GM12878 (cell line): ENCODE data around the gene WWC2. TPM values are rescaled to one million over a fixed set of nuclear protein-coding genes. Genes with fewer than 3 reads are reported as not detected.

Experiments used
- ATAC-seq: fragments of 200-7000 bp; cut with Tn5 transposase; 3 replicates; pipeline ENCODE4 v1.9.1; 2020; ENCODE audit warnings: mild to moderate bottlenecking, moderate library complexity
- BruUV-seq: library from RNA; stranded (reverse); fragments of 400-500 nt; replicated peaks from 2 replicates; lab custom pipeline; 2021; lab: Mats Ljungman, UMichigan
- CTCF ChIA-PET: fragments of 300-600 bp; sonication (Branson Sonifier 250); formaldehyde crosslinking; extraction: SDS; loops from one replicate; lab custom pipeline; 2021; ENCODE audit warnings: inconsistent platforms; lab: Yijun Ruan, JAX
- POLR2A ChIA-PET: fragments of 350-600 bp; formaldehyde crosslinking; extraction: SDS; loops from one replicate; lab custom pipeline; 2021; ENCODE audit warnings: inconsistent platforms; lab: Charles Lee
- RAD21 ChIA-PET: fragments of 300-600 bp; sonication (Branson Sonifier 250); formaldehyde crosslinking; loops from one replicate; lab custom pipeline; 2023; ENCODE audit warnings: antibody characterized with exemption; ENCODE audit not compliant: unreplicated experiment; lab: Charles Lee
- SMC1A ChIA-PET: fragments of 300-600 bp; sonication (Branson Sonifier 250); formaldehyde crosslinking; loops from one replicate; lab custom pipeline; 2023; ENCODE audit not compliant: unreplicated experiment, uncharacterized antibody; lab: Charles Lee
- DNase-seq: peaks from one replicate; pipeline ENCODE4 v3.0.0-alpha.2; 2011; ENCODE audit warnings: low read depth, low spot score
- FAIRE-seq: peaks from 3 replicates; lab custom pipeline; 2011; peaks lifted over from hg19 to GRCh38; lab: Jason Lieb, UNC
- H2AFZ ChIP-seq: 2 replicates; pipeline ENCODE4 v1.6.0; 2011; ENCODE audit warnings: low read depth, low read length, control low read depth; ENCODE audit not compliant: control insufficient read depth
- H3K27ac ChIP-seq: 2 replicates; pipeline ENCODE4 v1.5.1; 2011; ENCODE audit warnings: control low read depth; ENCODE audit not compliant: control insufficient read depth, insufficient read depth
- H3K27me3 ChIP-seq, 2 experiments: replicated peaks in 1 of 2; 2 replicates each; pipeline versions ENCODE4 v1.6.0 to v1.6.1; 2011; ENCODE audit warnings: low read length in 1 of 2; ENCODE audit not compliant: control insufficient read depth in 2 of 2, insufficient read depth in 2 of 2
- H3K36me3 ChIP-seq, 2 experiments: 2 replicates each; pipeline ENCODE4 v1.5.1; 2011; ENCODE audit warnings: low read length in 1 of 2; ENCODE audit not compliant: control insufficient read depth in 2 of 2, insufficient read depth in 2 of 2
- H3K4me1 ChIP-seq: 2 replicates; pipeline ENCODE4 v1.6.1; 2011; ENCODE audit warnings: mild to moderate bottlenecking, low read length, moderate library complexity, mixed read lengths; ENCODE audit not compliant: control insufficient read depth, insufficient read depth
- H3K4me2 ChIP-seq: 2 replicates; pipeline ENCODE4 v1.6.0; 2011; ENCODE audit warnings: control low read depth; ENCODE audit not compliant: control insufficient read depth, insufficient read depth
- H3K4me3 ChIP-seq: fragments of 200-600 bp; sonication (generic); 2 replicates; pipeline ENCODE4 v1.5.1; 2016
- H3K79me2 ChIP-seq: 2 replicates; pipeline ENCODE4 v1.6.0; 2011; ENCODE audit warnings: low read length; ENCODE audit not compliant: control insufficient read depth, insufficient read depth
- H3K9ac ChIP-seq: 2 replicates; pipeline ENCODE4 v1.8.0; 2011; ENCODE audit warnings: low read length, control low read depth, mixed read lengths; ENCODE audit not compliant: control insufficient read depth, insufficient read depth
- H3K9me3 ChIP-seq: replicated peaks from 3 replicates; pipeline ENCODE4 v1.5.1; 2011; ENCODE audit warnings: mild to moderate bottlenecking, low read length; ENCODE audit not compliant: control insufficient read depth, insufficient read depth
- H4K20me1 ChIP-seq: 2 replicates; pipeline ENCODE4 v1.6.0; 2011; ENCODE audit not compliant: control insufficient read depth, insufficient read depth
- IRF4 ChIP-seq: IDR thresholded peaks from 2 replicates; pipeline ENCODE4 v1.6.1; 2011; ENCODE audit warnings: low read depth, low read length
- NFYB ChIP-seq: IDR thresholded peaks from 2 replicates; pipeline ENCODE4 v1.6.1; 2011; ENCODE audit warnings: low read depth, mild to moderate bottlenecking, low read length, improper control_type of control experiment, moderate library complexity; ENCODE audit not compliant: insufficient read depth
- POLR2AphosphoS5 ChIP-seq: IDR thresholded peaks from 2 replicates; pipeline ENCODE4 v1.6.1; 2011; ENCODE audit warnings: mild to moderate bottlenecking, low read length, inconsistent platforms
- RFX5 ChIP-seq: IDR thresholded peaks from 2 replicates; pipeline ENCODE4 v1.6.1; 2011; ENCODE audit warnings: low read depth, low read length, improper control_type of control experiment
- in situ Hi-C: fragments of 300-500 bp; cut with MboI; formaldehyde crosslinking; loops from 9 replicates; pipeline ENCODE4 v1.14.3; 2018; ENCODE audit warnings: mixed read lengths
- intact Hi-C: fragments of 100-400 bp; cut with micrococcal nuclease; formaldehyde crosslinking; loops from one replicate; pipeline ENCODE4 v1.14.2; 2022; ENCODE audit not compliant: unreplicated experiment
- polyA plus RNA-seq, 11 experiments: library from polyadenylated mRNA; depleted of rRNA in 4 of 11; unstranded in 6 of 11; stranded (reverse) in 5 of 11; fragments of >200 nt; fragmentation: Nextera tagmentation in 4 of 11; fragmentation: Illumina TruSeq in 1 of 11; extraction: Ambion mirVana in 4 of 11; extraction: Trizol in 1 of 11; gene quantifications; 1 replicate in 1 of 11; 2 replicates in 10 of 11; pipeline versions ENCODE4 v1.2.1 to v1.2.3, GENCODE V29; 2011 to 2016; ENCODE audit warnings: inconsistent platforms in 2 of 11, missing spikeins in 2 of 11, low read depth in 1 of 11
- total RNA-seq, 4 experiments: library from RNA; depleted of rRNA in 3 of 4; stranded (reverse); fragments of >200 nt in 3 of 4; fragmentation: Illumina TruSeq in 1 of 4; extraction: Trizol in 1 of 4; gene quantifications; 2 replicates each; pipeline versions ENCODE4 v1.2.1 to v1.2.3, GENCODE V29; 2013 to 2021
- TF ChIP-seq, protein P1 (sequence below): fragments of 450-650 bp; IDR thresholded peaks from 2 replicates; pipeline ENCODE4 v1.6.1; 2017; ENCODE audit warnings: mild to moderate bottlenecking

WWC2 gene
- total and polyA plus RNA-seq, 10 of the 15 experiments (the other 5 are each of a cell fraction or from before 2014, with no cell fraction given) = 0.02 to 0.72 (median 0.06) TPM; not detected in 3

DNA sequence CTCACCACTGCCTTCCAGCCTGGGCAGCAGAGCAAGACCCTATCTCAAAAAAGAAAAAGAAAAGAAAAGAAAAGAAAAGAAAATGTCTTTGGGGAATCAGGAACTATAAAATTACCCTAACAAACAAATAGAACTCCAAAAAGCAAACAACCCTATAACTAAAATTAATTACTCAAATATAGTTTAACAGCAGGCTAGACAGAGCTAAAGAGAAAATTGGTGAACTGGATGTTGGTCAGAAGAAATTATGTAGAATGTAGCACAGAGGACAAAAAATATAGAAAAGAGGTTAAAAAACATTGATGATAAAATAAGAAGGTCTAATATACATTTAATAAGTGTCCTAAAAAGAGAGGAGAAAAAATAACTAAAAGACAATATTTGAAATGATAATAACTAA, 27.8 kb upstream of the WWC2 start:
- in situ Hi-C loops (loop anchor here (5.0 to 10.0 kb wide), 3 partner anchors 134 to 334 kb away; no protein-coding TSS in a partner anchor), intact Hi-C loops (loop anchor here (10.0 kb wide), 1 partner anchor 334 kb away; no protein-coding TSS in a partner anchor)
- no peak overlapping the region for H2AFZ ChIP-seq
- ATAC-seq (no peak), DNase-seq (no peak), FAIRE-seq (no peak)
- BruUV-seq = no TSS peak
- no peak overlapping the region for H3K4me2 ChIP-seq
- H3K79me2 ChIP-seq = no peaks in the 10 kb centered on the region
- ChIA-PET POLR2A (no interaction called here), SMC1A (interaction anchor here (1.0 kb wide), 1 partner anchor 191 kb away, joined by 4 read pairs; no protein-coding TSS in a partner anchor), RAD21 (interaction anchor here (1.3 kb wide), 1 partner anchor 191 kb away, joined by 3 read pairs; no protein-coding TSS in a partner anchor), CTCF (interaction anchor here (1.3 to 1.9 kb wide), 3 partner anchors 9 to 189 kb away, joined by 3 to 8 read pairs (median 5); no protein-coding TSS in a partner anchor)
- no peaks in the 10 kb centered on the region for H3K36me3 ChIP-seq
- no peak overlapping the region for H3K27ac ChIP-seq
- H3K9me3 ChIP-seq = no peaks in the 10 kb centered on the region; the same call in 2 of the 3 replicates
- H3K4me3 ChIP-seq = no peak overlapping the region
- H3K4me1 ChIP-seq = no peaks in the 10 kb centered on the region
- H3K9ac ChIP-seq = no peak overlapping the region
- TF ChIP-seq RFX5 = no peak
- TF ChIP-seq POLR2AphosphoS5 = no peak
- TF ChIP-seq NFYB = no peak
- TF ChIP-seq IRF4 = no peak
- TF ChIP-seq, protein P1, sequence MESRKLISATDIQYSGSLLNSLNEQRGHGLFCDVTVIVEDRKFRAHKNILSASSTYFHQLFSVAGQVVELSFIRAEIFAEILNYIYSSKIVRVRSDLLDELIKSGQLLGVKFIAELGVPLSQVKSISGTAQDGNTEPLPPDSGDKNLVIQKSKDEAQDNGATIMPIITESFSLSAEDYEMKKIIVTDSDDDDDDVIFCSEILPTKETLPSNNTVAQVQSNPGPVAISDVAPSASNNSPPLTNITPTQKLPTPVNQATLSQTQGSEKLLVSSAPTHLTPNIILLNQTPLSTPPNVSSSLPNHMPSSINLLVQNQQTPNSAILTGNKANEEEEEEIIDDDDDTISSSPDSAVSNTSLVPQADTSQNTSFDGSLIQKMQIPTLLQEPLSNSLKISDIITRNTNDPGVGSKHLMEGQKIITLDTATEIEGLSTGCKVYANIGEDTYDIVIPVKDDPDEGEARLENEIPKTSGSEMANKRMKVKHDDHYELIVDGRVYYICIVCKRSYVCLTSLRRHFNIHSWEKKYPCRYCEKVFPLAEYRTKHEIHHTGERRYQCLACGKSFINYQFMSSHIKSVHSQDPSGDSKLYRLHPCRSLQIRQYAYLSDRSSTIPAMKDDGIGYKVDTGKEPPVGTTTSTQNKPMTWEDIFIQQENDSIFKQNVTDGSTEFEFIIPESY = no peak
- no peaks in the 10 kb centered on the region for H4K20me1 ChIP-seq
- H3K27me3 ChIP-seq = no peaks in the 10 kb centered on the region
